GM12873 (cell line): Measurements from ENCODE around the gene BCAR1.

ENCODE experiments used
- CTCF ChIP-seq: IDR thresholded peaks from 2 replicates; pipeline ENCODE4 v1.5.1; 2012; ENCODE audit warnings: low read depth, mild to moderate bottlenecking, moderate library complexity, low read length, control low read depth; ENCODE audit not compliant: insufficient read depth; ENCODE audit errors: missing control alignments

BCAR1 gene

GRCh38 chr16:75256696-75257343, 5.4 kb upstream of the BCAR1 start:
- TF ChIP-seq CTCF: no peak

DNA sequence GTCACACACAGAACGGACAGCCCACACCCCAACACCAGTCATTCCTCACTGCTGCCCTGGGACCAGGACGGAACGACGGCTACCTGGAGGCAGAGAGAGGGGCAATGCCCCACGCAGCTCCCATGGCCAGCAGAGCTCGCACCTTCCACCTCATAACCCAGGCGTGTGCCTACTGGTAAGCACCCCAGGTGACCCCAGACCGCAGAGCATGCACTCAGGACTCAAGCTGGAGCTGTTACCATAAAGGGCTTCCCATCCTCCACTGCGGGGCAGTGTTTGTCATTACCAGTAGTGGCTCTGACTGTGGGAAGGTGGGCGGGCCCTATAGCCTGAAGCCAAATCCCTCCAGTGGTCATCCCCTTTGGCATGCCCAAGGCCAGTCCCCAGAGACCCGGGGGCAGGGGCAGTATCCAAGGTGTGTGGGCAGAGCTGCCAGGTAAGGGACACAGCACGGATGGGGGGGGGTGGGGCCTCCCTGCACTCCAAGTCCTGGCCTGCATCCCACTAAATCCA, 4.7 kb upstream of the BCAR1 start:
- peak; percentile 15 for TF ChIP-seq CTCF

GRCh38 chr16:75254359-75254837, 3.0 kb upstream of the BCAR1 start:
- no peak for TF ChIP-seq CTCF

- no peak for TF ChIP-seq CTCF
Observed at GRCh38 chr16:75252946-75253911, 1.8 kb upstream of the BCAR1 start.

DNA sequence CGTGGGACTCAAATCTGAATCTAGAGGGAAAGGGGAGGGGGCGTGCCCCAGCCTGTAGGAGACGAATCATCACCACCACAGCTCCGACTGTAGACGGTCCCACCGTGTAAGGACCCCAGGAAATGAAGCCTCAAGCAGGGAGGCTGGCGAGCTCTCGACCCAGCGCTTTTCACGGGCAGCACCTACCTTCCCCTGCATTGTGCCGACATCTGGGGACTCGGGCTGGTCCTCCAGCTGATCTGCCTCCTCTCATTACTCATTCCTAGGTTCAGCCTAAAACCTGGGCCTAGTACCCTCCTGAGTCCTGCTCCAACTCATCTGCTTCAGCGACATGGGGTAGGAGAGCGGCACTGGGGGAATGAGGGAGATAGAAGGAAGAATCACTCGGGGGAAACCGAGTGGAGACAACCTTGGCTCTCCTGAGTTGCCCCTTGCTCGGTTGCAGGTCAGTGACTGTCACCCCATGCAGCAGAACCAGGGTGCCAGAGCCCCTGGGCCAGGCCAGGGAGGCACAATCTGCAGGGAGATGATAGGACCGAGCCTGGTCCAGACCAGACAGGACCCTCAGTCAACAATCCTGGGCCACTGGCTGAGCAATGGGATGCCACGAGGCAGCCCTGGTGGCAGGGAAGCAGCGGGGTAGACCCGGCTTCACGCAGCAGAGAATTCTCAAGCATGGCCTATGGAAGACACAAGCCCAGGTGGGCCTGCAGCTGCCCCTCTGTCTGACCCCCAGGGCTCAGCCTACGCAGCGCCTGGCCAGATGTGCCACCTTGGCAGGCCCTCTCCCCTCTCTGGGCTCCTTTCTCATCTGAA, 833 bp upstream of the BCAR1 start:
- no peak for TF ChIP-seq CTCF

DNA sequence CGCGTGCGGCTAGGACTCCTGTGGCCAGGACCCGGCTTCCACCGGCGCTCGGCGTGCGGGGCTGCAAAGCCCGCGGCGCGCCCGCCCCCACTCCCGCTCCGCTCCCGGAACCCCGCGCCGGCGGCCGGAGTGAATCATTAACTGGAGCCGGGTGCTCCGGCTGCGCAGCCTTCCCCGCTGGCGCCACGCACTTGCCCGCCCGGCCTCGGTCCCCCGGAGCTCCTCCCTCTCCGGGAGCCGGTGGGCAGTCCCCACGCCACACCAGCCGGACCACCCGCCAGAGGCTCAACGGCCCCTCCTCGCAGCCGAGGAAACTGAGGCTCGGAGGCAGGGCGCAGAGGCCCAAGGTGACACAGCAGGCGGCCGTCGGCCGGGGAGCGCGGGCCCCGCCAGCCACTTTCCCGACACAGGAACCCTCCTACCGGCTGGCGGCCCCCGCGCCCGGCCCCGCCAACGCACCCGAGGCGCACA, 580 bp downstream of the BCAR1 start:
- TF ChIP-seq CTCF: no peak
